SU-DHL-6 (cell line): ENCODE results near the gene DDX11.
"Not testable (repeated sequence)": the region's sequence is repeated elsewhere in the genome, so short reads cannot be mapped to it uniquely, and the experiment has no call there.

Experiments
- H2AFZ ChIP-seq: fragments of 200-600 bp; sonication (generic); 2 replicates; pipeline ENCODE4 v1.6.1; 2014; ENCODE audit warnings: low read depth, mild to moderate bottlenecking, moderate library complexity, mixed read lengths, antibody characterized with exemption, low read length; ENCODE audit not compliant: severe bottlenecking
- H3F3A ChIP-seq: fragments of 200-600 bp; shearing (Covaris generic); 2 replicates; pipeline ENCODE4 v1.6.0; 2016; ENCODE audit warnings: antibody characterized with exemption, mild to moderate bottlenecking; ENCODE audit not compliant: insufficient read depth
- H3K27ac ChIP-seq: fragments of 200-600 bp; sonication (generic); 2 replicates; pipeline ENCODE4 v1.5.1; 2016; ENCODE audit warnings: low read depth, mild to moderate bottlenecking, low read length, moderate library complexity, mixed read lengths
- H3K27me3 ChIP-seq: fragments of 200-600 bp; sonication (generic), shearing (Covaris generic); 2 replicates; pipeline ENCODE4 v1.6.0; 2014; ENCODE audit warnings: mild to moderate bottlenecking, low read length
- H3K36me3 ChIP-seq: fragments of 200-600 bp; sonication (generic); 2 replicates; pipeline ENCODE4 v1.6.1; 2014; ENCODE audit warnings: mild to moderate bottlenecking, low read length, mixed read lengths
- H3K4me2 ChIP-seq: fragments of 300-600, 200-600 bp; shearing (Covaris generic), sonication (generic); 2 replicates; pipeline ENCODE4 v1.6.0; 2014; ENCODE audit warnings: low read length, low read depth, mild to moderate bottlenecking; ENCODE audit not compliant: poor library complexity, severe bottlenecking
- H3K4me3 ChIP-seq: fragments of 200-600 bp; sonication (generic); 2 replicates; pipeline ENCODE4 v1.5.1; 2014; ENCODE audit warnings: antibody characterized with exemption, low read length, mild to moderate bottlenecking, mixed read lengths; ENCODE audit not compliant: insufficient read depth, poor library complexity, severe bottlenecking
- H3K79me2 ChIP-seq: fragments of 200-600 bp; sonication (generic); 2 replicates; pipeline ENCODE4 v1.6.1; 2014; ENCODE audit warnings: mild to moderate bottlenecking, low read length, moderate library complexity; ENCODE audit not compliant: insufficient read depth
- H3K9ac ChIP-seq: fragments of 200-600 bp; sonication (generic); 2 replicates; pipeline ENCODE4 v1.7.0; 2014; ENCODE audit warnings: mild to moderate bottlenecking, low read length
- H3K9me2 ChIP-seq: fragments of 200-600 bp; sonication (generic); replicated peaks from 2 replicates; pipeline ENCODE4 v1.6.1; 2014; ENCODE audit warnings: low read length; ENCODE audit not compliant: insufficient read depth
- H3K9me3 ChIP-seq: fragments of 200-600 bp; sonication (generic); 2 replicates; pipeline ENCODE4 v1.6.1; 2014; ENCODE audit warnings: low read length, mixed read lengths; ENCODE audit not compliant: insufficient read depth
- H4K20me1 ChIP-seq: fragments of 200-600 bp; sonication (generic); 2 replicates; pipeline ENCODE4 v1.6.1; 2014; ENCODE audit warnings: low read depth, mild to moderate bottlenecking, antibody characterized with exemption, low read length, moderate library complexity, mixed read lengths
- EZH2phosphoT487 ChIP-seq: fragments of 200-600 bp; sonication (generic), shearing (Covaris generic); conservative IDR thresholded peaks from 2 replicates; pipeline ENCODE4 v1.6.1; 2018; ENCODE audit warnings: mild to moderate bottlenecking, antibody characterized with exemption, low read length, moderate library complexity, mixed read lengths
- TF ChIP-seq, protein P1 (sequence below): fragments of 200-600 bp; sonication (generic); IDR thresholded peaks from one replicate; pipeline ENCODE4 v1.5.1; 2017; ENCODE audit warnings: antibody characterized with exemption, mild to moderate bottlenecking, low read length, moderate library complexity; ENCODE audit not compliant: insufficient read depth, poor library complexity, severe bottlenecking

DDX11 gene

DNA sequence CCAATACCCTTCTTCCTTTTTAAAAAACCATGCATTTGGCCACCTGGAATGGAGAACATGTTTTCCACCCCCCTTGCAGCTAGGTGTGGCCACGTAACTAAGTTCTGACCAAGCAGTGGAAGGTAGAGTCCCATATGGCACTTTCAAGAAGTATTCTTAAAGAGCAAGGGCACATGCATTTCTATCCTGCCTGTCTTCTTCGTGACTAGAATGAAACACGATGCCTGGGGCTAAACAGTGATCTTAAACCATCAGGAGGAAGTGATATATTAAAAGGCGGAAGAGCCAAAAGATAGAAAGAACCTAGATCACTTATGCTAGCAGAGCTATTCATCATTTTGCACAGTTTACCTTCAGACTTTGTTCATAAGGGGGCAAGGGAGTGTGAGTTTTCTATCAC lies 16.0 kb upstream of the DDX11 start:
- H3K9me3 ChIP-seq: no peaks in the 10 kb centered on the region
- TF ChIP-seq, protein P1, sequence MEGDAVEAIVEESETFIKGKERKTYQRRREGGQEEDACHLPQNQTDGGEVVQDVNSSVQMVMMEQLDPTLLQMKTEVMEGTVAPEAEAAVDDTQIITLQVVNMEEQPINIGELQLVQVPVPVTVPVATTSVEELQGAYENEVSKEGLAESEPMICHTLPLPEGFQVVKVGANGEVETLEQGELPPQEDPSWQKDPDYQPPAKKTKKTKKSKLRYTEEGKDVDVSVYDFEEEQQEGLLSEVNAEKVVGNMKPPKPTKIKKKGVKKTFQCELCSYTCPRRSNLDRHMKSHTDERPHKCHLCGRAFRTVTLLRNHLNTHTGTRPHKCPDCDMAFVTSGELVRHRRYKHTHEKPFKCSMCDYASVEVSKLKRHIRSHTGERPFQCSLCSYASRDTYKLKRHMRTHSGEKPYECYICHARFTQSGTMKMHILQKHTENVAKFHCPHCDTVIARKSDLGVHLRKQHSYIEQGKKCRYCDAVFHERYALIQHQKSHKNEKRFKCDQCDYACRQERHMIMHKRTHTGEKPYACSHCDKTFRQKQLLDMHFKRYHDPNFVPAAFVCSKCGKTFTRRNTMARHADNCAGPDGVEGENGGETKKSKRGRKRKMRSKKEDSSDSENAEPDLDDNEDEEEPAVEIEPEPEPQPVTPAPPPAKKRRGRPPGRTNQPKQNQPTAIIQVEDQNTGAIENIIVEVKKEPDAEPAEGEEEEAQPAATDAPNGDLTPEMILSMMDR: no peak
- no peak for TF ChIP-seq EZH2phosphoT487
- no peaks in the 10 kb centered on the region for H4K20me1 ChIP-seq
- H3K27me3 ChIP-seq: no peaks in the 10 kb centered on the region
- no peak overlapping the region for H2AFZ ChIP-seq
- no peak overlapping the region for H3K4me2 ChIP-seq
- H3K9ac ChIP-seq: no peak overlapping the region
- H3K79me2 ChIP-seq: no peaks in the 10 kb centered on the region
- no peaks in the 10 kb centered on the region for H3K9me2 ChIP-seq
- H3K27ac ChIP-seq: no peak overlapping the region
- H3K4me3 ChIP-seq: no peak overlapping the region
- H3F3A ChIP-seq: no peaks in the 10 kb centered on the region
- H3K36me3 ChIP-seq: no peaks in the 10 kb centered on the region

GRCh38 chr12:31066196-31066595 lies 7.5 kb upstream of the DDX11 start:
- not testable (repeated sequence) for H3K4me3 ChIP-seq, H2AFZ ChIP-seq, H3K36me3 ChIP-seq, H3K79me2 ChIP-seq, H3F3A ChIP-seq, H3K9me3 ChIP-seq, H3K9me2 ChIP-seq, H3K9ac ChIP-seq, H4K20me1 ChIP-seq, H3K4me2 ChIP-seq, H3K27me3 ChIP-seq, H3K27ac ChIP-seq

- not testable (repeated sequence) for H3K9me3 ChIP-seq, H3K4me2 ChIP-seq, H3K9me2 ChIP-seq, H3K4me3 ChIP-seq, H3K36me3 ChIP-seq, H3F3A ChIP-seq, H4K20me1 ChIP-seq, H2AFZ ChIP-seq, H3K79me2 ChIP-seq, H3K27ac ChIP-seq, H3K27me3 ChIP-seq, H3K9ac ChIP-seq
These were observed 6.0 kb upstream of the DDX11 start for GRCh38 chr12:31067656-31068055.

DNA sequence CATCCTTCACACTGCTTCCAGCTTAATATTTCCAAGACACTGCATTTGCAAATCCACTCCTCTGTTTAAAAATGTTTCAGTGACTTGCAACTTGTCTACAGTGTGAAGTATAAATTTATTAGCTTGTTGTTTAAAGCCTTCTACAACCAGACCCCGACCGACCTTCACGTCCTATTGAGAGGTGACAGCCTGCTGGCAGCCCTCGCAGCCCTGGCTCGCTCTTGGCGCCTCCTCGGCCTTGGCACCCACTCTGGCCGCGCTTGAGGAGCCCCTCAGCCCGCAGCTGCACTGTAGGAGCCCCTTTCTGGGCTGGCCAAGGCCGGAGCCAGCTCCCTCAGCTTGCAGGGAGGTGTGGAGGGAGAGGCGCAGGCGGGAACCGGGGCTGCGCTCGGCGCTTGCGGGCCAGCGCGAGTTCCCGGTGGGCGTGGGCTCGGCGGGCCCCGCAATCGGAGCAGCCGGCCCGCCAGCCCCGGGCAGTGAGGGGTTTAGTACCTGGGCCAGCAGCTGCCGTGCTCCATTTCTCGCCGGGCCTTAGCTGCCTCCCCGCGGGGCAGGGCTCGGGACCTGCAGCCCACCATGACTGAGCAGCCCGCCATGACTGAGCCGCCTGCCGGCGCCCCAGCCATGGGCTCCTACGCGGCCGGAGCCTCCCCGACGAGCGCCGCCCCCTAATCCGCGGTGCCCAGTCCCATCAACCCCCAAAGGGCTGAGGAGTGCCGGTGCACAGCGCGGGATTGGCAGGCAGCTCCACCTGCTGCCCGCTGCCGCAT lies 2.5 kb upstream of the DDX11 start:
- H3K27ac ChIP-seq, H3K36me3 ChIP-seq, H3K9ac ChIP-seq, H3F3A ChIP-seq, H3K27me3 ChIP-seq, H4K20me1 ChIP-seq, H3K9me3 ChIP-seq, H2AFZ ChIP-seq, H3K4me3 ChIP-seq, H3K4me2 ChIP-seq, H3K9me2 ChIP-seq: not testable (repeated sequence)
- H3K79me2 ChIP-seq: peaks cover 25% of the 10 kb centered on the region

GRCh38 chr12:31072962-31073361 lies 698 bp upstream of the DDX11 start:
- H3K27ac ChIP-seq: peak overlapping the region; percentile 71
- H3F3A ChIP-seq, H3K36me3 ChIP-seq, H3K27me3 ChIP-seq, H3K9me3 ChIP-seq, H4K20me1 ChIP-seq, H3K9me2 ChIP-seq: not testable (repeated sequence)
- peak overlapping the region; percentile 79 for H3K4me3 ChIP-seq
- H2AFZ ChIP-seq: peak overlapping the region; percentile 39
- H3K79me2 ChIP-seq: peaks cover 37% of the 10 kb centered on the region
- peak overlapping the region; percentile 83 for H3K4me2 ChIP-seq
- H3K9ac ChIP-seq: peak overlapping the region; percentile 71

DNA sequence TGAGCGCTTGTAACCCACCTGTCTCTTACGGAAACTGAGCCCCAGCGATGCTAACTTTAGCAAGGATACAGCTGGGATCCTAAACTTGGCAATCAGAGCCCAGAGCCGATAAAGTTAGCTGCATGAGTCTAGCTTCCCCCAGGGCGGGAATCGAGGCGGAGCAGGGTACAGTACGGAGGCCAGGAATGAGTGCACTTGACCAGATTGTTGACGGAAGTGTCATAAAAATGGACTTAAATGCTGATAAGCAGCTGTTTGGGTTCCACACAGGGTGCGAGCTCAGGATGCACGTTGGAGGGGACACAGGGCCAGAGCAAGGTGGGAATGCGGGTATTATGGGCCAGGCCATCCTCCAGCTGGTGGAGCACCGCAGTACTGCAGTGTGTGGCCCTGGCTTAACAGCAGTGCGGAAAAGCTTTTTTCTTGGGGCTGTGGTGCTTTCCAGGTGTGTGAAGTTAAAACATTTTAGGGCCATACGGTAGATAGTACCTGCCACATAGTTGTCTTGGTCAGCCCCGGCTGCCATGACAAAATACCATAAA lies 744 bp downstream of the DDX11 start:
- Histone ChIP-seq H3K79me2 (peaks cover 37% of the 10 kb centered on the region), H3K4me2 (peak overlapping the region; percentile 83)
- not testable (repeated sequence) for H3K9me3 ChIP-seq

DNA sequence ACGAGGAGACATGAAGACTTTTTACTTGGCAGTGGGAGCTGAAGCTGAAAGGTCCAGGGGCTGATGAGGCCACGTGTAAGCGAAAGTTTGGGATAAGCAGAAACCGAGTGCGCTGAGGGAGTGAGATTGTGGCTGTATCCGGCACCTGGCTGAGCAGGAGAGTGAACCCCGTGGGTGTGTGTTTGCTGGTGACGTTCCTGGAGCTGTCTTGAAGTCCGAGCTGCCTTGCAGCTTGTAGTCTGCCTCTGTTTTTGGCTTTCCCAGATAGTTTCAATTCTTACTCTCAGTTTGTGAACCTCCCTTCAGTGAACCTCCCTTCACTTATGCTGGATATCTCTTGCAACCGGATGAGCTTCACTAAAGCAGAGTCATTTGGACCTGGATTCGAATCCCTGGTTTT lies 2.5 kb downstream of the DDX11 start:
- not testable (repeated sequence) for H3K9me2 ChIP-seq, H3K9ac ChIP-seq, H3K36me3 ChIP-seq, H3K9me3 ChIP-seq, H4K20me1 ChIP-seq, H3K4me2 ChIP-seq, H3K27me3 ChIP-seq, H3F3A ChIP-seq, H3K4me3 ChIP-seq, H2AFZ ChIP-seq, H3K27ac ChIP-seq
- H3K79me2 ChIP-seq: peaks cover 37% of the 10 kb centered on the region

More for the DNA sequence above, 744 bp downstream of the DDX11 start:
- not testable (repeated sequence) for H4K20me1 ChIP-seq, H3F3A ChIP-seq, H3K27me3 ChIP-seq, H3K9me2 ChIP-seq, H3K36me3 ChIP-seq
- Histone ChIP-seq H3K9ac (peak overlapping the region; percentile 71), H2AFZ (peak overlapping the region; percentile 39), H3K27ac (peak overlapping the region; percentile 71), H3K4me3 (peak overlapping the region; percentile 79)
